ENCODE data around the gene NOTCH1.

DNA sequence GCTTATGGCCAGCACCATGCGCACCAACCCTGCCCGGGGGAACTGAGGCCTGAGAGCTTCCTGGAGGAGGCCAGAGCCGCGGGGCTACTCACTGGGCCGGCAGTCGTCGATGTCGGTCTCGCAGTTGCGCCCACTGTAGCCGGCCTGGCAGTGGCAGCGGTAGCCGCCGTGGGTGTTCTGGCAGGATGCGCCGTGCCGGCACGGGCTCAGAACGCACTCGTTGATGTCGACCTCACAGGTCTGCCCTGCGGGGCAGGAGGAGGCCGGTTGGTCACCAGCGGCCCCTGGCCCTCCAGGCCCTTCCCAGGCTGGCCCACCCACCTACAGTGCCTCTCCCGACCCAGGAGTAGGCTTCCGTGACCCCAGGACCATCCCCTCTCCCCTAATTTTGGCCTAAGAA is 35.3 kb downstream of the NOTCH1 start:
- TF ChIP-seq, protein P1, sequence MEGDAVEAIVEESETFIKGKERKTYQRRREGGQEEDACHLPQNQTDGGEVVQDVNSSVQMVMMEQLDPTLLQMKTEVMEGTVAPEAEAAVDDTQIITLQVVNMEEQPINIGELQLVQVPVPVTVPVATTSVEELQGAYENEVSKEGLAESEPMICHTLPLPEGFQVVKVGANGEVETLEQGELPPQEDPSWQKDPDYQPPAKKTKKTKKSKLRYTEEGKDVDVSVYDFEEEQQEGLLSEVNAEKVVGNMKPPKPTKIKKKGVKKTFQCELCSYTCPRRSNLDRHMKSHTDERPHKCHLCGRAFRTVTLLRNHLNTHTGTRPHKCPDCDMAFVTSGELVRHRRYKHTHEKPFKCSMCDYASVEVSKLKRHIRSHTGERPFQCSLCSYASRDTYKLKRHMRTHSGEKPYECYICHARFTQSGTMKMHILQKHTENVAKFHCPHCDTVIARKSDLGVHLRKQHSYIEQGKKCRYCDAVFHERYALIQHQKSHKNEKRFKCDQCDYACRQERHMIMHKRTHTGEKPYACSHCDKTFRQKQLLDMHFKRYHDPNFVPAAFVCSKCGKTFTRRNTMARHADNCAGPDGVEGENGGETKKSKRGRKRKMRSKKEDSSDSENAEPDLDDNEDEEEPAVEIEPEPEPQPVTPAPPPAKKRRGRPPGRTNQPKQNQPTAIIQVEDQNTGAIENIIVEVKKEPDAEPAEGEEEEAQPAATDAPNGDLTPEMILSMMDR (IDR thresholded peaks at IDR 0.05) = no peak
- no peak for TF ChIP-seq POLR2A (IDR thresholded peaks at IDR 0.05)
